HG02852 (cell line): ENCODE measurements around the gene SACM1L.

Source experiments
- ATAC-seq: cut with Tn5 transposase; IDR thresholded peaks from one replicate; pipeline ENCODE4 v1.9.1; 2021; ENCODE audit warnings: mild to moderate bottlenecking, moderate library complexity; ENCODE audit not compliant: unreplicated experiment

SACM1L gene, protein sequence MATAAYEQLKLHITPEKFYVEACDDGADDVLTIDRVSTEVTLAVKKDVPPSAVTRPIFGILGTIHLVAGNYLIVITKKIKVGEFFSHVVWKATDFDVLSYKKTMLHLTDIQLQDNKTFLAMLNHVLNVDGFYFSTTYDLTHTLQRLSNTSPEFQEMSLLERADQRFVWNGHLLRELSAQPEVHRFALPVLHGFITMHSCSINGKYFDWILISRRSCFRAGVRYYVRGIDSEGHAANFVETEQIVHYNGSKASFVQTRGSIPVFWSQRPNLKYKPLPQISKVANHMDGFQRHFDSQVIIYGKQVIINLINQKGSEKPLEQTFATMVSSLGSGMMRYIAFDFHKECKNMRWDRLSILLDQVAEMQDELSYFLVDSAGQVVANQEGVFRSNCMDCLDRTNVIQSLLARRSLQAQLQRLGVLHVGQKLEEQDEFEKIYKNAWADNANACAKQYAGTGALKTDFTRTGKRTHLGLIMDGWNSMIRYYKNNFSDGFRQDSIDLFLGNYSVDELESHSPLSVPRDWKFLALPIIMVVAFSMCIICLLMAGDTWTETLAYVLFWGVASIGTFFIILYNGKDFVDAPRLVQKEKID

DNA sequence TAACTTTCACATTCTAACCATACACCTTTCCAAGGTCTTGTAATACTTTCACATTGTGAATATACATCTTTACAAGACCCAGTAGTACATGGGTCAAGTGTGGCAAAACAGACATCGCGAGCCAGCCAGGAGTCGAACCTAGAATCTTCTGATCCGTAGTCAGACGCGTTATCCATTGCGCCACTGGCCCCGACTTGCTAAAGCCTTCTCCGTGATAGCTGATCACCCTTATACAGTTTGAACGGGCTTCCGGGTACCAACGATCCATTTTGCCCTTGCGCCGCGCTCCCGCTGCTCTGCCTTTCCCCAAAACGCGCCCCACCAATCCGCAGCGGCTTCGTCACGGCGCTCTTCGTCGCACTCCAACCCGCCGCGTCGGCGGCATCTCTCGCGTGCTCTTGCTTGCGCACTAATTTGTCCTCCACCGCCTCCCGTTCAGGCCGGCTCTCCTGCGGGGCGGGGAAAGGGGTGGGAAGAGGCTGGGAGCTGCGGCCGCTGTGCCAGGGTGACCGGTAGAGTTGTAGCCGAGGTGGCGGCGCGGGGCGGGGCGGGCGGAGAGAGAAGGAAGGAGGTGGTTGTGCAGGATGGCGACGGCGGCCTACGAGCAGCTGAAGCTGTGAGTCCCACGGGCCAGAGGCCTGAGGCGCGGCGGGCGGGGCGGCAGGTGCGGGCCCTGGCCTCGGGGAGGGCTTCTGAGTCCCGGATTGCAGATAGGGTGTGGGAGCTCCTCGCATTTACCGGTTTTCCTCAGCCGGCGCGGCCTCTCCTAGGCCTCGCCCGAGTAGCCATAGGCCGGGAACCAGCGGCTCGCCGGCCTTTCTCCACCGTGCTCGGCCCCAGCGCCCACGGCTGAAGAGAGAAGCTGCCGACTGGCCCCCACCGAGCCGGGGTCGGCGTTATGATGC is at the start of gene SACM1L:
Gene SACM1L, plus strand, starts transcription at position 515 of the 905 bp plus-strand sequence. Its CDS starts 70 bp downstream, at position 585.
- peak; percentile 78 for ATAC-seq

DNA sequence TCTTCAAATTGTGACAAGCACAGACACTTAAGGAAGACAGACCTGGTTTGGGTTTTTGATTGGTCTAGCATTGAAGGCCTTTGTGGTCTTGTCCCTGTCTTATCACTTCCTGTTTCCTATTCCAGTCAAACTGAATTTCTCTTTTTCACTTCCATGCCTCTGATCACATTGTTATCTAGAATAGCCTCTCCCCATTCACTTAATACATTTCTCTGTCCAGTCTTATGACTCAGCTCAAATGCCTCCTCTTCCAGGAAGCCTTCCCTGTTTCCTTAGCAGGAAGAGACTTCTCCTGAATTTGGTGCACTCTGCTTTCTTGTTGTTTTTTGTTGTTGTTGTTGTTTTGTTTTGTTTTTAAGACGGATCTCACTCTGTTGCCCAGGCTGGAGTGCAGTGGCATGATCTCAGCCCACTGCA is 49.1 kb upstream of the SACM1L start:
- ATAC-seq: no peak

DNA sequence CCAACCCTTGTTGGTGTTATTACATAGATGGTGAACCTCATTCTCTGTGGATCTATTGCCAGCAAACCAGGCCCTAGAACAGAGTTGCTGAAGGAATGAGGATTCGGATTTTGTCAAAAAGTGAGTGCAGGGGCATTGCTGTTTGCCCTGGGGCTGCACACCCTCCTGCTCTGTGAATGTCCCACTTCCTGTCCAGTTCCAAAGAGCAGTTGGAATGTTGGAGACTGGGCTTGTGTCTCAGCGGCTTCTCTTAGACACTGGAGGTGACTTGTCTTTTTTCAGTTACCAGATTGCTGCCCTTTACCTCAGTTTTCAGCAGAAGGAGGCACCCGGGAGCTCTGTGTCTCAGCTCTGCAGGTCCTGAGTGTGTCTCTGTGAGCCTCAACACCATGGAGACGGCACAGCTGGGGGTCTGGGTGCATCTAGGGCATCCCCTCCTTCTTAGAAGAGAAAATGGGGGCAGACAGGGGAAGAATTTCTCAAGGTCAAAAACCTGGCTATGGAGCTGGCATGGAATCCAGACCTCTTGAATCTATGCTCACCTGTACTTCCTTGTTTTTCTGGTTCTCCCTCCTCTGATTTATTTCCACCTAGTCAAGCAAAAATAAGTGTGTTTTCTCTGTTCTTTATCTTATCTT is 48.4 kb upstream of the SACM1L start:
- no peak for ATAC-seq

DNA sequence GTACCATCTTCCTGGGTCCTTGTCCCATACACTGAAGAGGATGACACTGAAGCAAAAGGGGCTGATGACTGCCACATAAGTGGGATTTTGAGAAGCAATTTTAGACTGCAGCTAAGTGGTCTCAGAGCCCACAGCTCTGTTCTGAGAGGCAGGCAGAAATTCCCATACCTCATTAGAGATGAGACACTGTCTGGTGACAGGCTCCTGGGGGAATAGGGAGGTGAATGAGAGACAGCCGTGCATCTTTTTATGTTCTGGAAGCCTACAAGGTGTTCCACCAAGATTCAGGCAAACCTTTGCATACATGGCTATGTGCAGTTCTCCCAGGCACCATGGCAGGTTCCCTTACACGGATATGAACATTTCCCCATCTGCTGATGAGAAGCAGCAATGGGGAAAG is 47.4 kb upstream of the SACM1L start:
- ATAC-seq: no peak

DNA sequence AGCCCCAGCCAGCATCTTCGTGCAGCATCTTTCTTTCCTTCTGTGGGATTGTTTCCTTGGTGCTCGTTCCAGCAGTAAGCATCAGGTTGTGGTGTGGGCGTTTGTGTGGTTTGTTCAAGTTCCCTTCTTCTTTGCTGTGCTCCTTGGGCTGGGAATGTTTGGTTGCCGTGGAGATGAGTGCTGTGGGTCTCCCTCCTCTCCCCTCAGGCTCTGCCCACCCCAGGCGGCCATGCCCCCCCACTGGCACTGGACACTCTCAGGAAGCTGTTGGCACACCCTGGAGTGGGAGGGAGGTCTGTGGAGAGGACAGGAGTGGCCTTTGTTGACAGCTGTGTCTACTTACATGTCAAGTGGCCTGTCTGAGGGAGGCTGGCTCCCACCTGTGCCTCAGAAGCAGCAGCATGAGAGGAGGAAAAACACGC is 46.5 kb upstream of the SACM1L start:
- ATAC-seq: no peak

DNA sequence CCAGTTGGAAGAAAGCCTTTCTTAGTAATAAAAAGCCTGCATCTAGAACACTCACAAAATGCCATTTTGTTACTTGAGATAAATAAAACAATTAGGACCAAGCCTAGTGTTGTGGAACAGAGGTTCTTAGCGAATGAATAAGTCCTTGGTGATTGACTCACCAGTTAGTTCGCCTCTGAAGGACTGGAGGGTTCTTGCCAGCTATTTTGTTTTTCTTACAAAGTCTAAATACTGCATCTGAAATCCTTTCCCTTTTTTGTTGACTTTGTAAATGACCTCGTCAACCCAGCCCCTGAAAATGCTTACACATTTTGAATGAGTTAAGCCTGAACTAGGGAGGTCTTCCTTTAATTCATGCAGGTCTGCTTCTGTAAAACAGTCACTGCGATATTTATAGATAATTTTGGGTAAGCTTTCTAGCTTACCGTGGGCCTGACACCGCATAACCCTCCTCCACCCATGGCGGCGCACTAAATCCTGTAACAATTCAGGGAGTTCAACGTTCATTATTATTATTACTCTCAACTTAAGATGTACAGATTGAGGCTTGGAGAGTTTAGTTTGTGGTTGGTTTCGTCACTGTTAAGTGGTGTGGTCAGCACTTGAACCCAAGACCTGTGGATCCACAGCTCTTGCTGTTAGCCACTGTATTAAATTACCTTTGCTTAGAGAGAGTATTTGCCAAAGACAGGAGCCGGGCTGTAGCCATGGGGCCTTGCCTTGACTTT is 45.0 kb upstream of the SACM1L start:
- no peak for ATAC-seq

DNA sequence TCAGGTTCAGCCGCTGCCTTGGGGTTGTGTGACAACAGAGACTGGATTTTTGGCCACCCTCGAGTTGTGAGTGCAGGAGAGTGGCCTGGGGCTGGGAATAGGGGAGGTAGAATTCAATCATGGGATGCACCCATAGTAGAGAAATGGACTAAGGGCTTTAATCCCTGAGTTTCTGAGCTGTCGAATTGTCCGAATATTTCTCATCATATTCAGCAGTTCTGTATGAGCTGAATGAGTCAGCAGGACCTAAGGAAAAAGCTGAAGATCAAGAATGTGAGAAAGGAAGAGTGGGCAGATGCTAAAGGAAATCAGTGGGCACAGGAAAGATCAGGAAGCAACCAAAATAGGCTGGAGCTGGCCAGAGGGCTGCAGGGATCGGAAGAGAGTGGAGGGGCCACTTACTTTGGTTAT is 44.4 kb upstream of the SACM1L start:
- no peak for ATAC-seq

DNA sequence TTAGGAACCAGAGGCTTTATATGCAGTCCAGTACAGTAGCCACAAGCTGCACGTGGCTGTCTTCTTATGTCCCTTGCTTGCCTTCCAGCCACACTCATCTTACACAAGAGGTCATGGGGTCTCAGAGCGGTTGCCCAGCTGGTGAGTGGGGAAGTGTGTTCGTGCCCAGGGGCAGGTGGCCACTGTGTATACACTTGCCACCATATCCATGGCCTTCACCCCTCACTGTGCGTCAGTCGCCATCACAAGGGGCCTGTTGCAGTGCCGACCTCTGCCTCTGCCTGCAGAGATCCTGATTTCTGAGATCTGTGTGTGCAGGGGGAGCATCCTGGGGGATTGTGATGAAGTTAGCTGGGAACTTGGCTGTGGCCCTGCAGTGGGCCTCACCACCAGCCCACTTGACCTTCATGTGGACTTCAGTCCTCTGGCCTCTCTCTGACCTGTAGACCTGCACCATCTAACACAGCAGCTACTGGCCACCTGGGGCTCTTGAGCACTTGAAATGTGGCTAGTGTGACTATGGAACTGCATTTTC is 43.1 kb upstream of the SACM1L start:
- no peak for ATAC-seq

DNA sequence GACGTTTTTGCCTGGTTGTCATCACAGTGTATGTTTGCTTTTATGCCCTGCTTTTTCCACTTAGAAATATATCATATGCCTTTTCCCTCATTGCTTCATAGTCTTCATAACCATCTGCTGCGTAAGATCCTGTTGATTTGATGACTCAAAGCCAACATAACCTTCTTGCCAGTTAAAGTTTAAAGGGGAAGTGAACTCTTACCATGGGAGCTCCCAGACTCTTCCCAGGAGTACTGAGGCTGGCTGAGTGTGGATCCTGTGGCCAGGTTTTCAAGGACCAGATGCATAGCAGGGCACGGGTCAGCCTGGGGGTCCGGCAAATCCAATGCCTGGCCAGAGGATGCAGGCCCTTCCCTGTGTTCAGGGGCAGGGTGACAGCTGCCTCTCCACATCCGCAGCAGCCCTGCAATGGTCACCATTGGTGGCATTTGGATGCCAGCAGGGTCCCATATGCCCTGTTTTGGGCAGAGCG is 42.0 kb upstream of the SACM1L start:
- ATAC-seq: no peak

DNA sequence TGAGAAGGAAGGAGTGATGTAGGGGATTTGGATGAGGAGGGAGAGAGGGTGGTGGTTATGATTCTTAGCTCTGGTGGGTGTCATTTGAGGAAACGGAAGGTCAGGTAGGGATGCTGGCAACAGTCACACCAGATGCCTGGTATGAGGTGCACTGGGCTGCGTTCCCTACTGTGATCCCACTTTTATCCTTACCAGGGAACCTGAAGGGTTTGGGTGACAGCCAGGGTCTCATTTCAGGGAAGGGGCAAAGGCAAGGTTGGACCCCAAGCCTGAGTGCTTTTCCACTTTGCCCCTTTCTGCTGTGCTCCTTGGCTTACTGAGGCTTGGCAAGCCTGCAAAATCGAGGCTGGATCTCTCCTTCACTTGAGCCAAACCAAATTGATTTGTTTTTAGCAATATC is 36.0 kb upstream of the SACM1L start:
- ATAC-seq: no peak

DNA sequence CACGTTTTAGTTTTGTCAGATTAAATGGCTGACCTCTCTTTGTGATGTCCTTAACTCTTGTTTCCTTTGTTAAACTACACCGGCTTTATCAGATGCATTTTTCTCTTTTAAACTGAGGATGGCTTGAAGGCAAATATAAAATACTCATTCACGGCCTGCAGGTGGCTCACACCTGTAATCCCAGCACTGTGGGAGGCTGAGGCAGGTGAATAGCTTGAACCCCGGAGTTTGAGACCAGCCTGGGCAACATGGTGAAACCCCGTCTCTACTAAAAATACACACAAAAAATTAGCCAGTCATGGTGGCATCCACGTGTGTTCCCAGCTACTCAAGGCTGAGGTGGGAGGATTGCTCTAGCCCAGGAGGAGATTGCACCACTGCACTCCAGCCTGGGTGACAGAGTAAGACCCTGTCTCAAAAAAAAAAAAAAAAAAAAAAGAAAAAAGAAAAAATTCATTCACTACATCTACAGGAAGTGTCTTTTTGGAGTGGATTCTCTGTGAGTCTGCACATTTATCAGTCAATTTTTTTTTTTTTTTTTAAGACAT is 34.7 kb upstream of the SACM1L start:
- no peak for ATAC-seq

DNA sequence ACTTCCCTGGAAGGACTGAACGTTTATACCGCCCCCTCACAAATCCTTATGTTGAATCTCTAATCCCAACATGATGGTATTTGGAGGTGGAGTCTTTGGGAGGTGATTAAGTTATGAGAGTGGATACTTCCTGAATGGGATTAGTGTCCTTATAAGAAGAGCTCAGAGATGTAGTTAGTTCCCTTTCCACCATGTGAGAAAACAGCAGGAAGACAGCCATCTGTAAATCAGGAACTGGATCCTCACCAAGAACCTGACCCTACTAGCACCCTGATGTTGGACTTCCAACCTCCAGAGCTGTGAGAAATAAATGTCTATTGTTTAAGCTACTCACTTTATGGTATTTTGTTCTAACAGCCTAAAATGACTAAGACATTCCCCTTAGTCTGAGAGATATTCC is 33.3 kb upstream of the SACM1L start:
- ATAC-seq: no peak

DNA sequence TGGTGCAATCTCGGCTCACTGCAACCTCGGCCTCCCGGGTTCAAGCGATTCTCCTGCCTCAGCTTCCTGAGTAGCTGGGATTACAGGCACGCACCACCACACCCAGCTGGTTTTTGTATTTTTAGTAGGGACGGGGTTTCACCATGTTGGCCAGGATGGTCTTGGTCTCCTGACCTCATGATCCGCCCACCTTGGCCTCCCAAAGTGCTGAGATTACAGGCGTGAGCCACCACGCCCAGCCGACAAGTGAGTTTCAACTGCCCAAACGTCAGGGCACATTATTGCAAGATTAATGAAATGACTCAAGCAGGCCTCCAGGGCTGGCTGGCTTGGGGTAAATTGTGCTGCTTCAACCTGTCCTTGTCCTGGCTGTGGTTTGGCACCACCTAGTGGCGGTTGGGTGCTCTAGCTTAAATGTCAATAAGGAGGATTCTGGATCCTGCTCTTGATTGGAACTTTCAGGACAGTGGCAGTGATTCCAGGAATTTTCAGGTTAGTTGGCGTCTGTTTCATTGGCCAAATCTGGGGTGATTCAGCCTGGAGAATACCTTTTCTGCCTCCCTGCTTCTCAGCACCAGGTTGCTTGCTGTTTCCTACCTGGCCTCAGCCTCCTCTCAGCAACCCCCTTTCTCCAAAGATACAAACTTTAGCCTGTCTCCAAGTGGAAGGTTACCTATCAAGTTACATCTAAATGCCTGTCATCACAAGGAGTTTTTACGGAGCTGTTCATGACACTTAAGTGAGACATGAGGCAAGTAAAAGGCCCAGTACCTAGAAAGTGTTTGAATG is 32.4 kb upstream of the SACM1L start:
- ATAC-seq: no peak

DNA sequence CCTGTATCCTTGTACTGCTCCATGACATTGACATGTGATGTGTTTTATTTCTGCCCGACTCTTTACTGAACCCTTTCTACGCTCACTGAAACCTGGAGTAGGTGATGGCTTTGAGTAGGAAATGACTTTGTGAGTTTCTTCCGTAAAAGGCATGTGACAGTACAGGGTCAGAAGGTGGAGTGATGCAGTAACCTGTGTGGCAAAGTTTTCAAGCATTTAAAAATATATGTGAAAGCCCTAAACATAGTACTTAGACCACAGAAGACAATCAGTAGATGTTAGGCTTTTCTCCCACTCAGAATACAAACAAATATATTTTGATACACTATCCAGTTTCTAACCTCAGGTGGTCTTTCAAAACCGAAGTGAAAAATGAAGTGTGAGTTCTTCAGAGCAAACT is 31.3 kb upstream of the SACM1L start:
- ATAC-seq: peak; percentile 73

DNA sequence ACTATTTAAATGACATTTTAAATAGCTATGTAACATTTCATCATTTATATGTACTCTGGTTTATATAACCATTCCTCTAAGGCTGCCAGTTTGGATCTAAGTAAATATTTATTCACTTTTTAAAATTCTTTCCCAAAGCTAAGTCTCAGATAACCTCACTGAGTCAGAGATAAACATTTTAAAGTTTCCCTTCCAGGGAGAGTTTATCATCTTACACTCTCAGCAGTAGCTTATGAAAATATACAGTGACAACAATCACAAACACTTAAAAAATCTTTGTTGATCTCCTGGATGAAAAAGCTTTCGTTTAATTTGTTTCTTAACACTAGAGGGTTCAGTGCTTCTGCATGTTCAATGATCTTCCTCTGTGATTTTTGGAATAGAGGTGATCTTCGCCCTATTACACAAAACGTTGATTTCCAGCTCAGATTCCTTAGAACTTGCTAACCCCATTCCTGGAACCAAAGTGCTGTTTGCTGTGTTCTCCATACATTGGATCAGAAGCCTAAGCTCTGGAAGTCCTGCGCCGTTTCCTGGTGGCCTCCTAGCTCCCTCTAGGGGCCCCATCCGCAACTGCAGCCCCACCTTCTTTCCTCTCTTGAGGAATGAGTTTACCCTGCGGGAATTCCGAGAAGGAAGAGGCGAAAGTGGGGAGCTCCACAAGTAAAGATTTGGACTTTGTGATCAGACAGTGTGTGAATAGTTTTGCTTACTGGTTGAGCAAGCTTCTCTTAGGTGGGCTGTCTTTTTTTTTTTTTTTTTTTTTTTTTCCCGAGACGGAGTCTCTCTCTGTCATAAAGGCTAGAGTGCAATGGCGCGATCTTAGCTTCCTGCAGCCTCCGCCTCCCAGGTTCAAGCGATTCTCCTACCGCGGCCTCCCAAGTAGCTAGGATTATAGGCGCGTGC is 29.3 kb upstream of the SACM1L start:
- no peak for ATAC-seq

DNA sequence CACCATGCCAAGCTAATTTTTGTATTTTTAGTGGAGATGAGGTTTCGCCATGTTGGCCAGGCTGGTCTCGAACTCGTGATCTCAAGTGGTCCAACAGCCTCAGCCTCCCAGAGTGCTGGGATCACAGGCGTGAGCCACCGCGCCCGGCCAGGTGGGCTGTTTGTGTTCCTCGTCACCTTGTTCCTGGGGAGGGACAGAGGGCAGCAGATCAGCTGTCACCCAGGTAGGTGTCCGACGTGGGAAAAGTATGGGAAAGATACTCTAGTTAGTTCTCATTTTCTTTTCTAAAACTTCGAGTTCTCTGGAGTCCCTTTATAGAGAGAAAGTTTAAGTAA is 28.7 kb upstream of the SACM1L start:
- ATAC-seq: no peak

DNA sequence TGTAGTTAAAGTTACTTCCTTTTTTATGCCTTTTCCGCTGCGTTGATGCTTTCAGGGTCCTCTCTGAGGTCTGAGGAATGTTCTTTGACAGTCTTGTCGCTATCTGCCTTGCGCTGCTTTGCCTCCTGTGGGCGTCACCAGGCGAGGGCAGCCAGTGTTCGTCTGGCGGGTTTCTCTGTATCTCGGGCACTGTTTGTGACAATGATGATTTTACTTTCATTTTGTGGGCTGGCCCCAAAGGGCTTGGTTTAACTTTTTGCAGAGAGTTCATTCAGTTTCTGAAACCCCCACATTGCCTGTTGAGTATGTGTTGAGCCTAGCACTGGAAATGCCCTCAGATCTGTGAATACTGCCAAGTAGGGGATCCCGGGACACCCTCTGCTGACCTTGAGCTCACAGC is 24.6 kb upstream of the SACM1L start:
- peak; percentile 79 for ATAC-seq

DNA sequence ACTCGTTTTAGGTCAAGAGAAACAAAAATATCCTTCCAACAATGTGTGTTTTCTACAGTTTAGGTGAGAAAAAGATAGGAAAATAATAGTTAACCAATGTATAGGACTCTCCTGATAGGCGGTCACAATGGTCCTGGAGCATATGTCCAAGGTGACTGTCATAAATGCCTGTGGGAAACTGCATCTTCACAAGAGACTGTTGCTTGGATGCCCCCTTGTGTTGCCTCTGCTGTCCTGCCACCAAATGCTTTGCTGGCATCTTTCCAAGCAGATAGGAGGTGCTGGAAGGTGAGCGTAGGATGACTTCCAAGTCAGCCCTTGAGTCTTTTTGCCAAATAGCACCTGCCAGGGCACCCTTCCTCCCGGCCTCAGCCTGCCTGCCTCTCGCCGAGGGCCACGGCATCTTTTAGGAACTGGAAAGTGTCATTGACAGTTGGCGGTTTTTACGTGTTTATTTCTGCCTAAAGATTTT is 24.1 kb upstream of the SACM1L start:
- ATAC-seq: no peak
